Measurements from ENCODE around the gene LOXHD1.
A peak's percentile ranks its signal among the peaks of the same experiment; 100 is the strongest.

The LOXHD1 gene

DNA sequence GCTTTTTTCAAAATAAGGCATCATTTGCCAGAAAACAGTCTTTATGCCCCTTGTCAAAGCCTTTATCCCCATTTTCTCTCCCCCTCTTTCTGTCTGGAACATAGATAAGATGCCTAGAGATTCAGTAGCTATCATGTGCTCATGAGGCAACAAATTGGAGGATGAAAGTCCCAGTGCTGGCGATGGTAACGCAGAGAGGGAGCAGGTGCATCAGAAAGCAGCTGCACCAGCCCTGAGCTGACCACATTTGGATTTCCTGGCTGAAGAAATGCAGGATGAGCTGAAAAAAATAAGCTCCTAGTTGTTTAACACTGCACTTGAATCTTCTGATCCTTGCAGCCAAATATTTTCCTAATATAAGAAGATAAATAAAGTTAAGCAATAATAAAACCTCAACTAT, 48.0 kb downstream of the LOXHD1 start:
- no peak overlapping the region for H3K27ac ChIP-seq (replicated peaks)
- H3K27me3 ChIP-seq (ENCODE audit: insufficient read depth, poor library complexity, severe bottlenecking): peaks cover 17% of the 10 kb centered on the region
- TF ChIP-seq, protein P1, sequence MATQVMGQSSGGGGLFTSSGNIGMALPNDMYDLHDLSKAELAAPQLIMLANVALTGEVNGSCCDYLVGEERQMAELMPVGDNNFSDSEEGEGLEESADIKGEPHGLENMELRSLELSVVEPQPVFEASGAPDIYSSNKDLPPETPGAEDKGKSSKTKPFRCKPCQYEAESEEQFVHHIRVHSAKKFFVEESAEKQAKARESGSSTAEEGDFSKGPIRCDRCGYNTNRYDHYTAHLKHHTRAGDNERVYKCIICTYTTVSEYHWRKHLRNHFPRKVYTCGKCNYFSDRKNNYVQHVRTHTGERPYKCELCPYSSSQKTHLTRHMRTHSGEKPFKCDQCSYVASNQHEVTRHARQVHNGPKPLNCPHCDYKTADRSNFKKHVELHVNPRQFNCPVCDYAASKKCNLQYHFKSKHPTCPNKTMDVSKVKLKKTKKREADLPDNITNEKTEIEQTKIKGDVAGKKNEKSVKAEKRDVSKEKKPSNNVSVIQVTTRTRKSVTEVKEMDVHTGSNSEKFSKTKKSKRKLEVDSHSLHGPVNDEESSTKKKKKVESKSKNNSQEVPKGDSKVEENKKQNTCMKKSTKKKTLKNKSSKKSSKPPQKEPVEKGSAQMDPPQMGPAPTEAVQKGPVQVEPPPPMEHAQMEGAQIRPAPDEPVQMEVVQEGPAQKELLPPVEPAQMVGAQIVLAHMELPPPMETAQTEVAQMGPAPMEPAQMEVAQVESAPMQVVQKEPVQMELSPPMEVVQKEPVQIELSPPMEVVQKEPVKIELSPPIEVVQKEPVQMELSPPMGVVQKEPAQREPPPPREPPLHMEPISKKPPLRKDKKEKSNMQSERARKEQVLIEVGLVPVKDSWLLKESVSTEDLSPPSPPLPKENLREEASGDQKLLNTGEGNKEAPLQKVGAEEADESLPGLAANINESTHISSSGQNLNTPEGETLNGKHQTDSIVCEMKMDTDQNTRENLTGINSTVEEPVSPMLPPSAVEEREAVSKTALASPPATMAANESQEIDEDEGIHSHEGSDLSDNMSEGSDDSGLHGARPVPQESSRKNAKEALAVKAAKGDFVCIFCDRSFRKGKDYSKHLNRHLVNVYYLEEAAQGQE (IDR thresholded peaks at IDR 0.05; ENCODE audit: insufficient replicate concordance, low read depth): no peak
- TF ChIP-seq POLR2AphosphoS5 (IDR thresholded peaks at IDR 0.05; ENCODE audit: low read depth) (no peak), GABPA (IDR thresholded peaks at IDR 0.05; ENCODE audit: low read depth) (no peak), SPI1 (IDR thresholded peaks at IDR 0.05; ENCODE audit: borderline replicate concordance, low read depth) (no peak)
- TF ChIP-seq, protein P2, sequence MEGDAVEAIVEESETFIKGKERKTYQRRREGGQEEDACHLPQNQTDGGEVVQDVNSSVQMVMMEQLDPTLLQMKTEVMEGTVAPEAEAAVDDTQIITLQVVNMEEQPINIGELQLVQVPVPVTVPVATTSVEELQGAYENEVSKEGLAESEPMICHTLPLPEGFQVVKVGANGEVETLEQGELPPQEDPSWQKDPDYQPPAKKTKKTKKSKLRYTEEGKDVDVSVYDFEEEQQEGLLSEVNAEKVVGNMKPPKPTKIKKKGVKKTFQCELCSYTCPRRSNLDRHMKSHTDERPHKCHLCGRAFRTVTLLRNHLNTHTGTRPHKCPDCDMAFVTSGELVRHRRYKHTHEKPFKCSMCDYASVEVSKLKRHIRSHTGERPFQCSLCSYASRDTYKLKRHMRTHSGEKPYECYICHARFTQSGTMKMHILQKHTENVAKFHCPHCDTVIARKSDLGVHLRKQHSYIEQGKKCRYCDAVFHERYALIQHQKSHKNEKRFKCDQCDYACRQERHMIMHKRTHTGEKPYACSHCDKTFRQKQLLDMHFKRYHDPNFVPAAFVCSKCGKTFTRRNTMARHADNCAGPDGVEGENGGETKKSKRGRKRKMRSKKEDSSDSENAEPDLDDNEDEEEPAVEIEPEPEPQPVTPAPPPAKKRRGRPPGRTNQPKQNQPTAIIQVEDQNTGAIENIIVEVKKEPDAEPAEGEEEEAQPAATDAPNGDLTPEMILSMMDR (IDR thresholded peaks at IDR 0.05; ENCODE audit: insufficient read depth, low read length): no peak
- no peak for DNase-seq (ENCODE audit: low read depth in 1 of 2, low spot score in 1 of 2)
- no peak overlapping the region for H3K4me3 ChIP-seq (replicated peaks; ENCODE audit: insufficient read depth, low read length)

DNA sequence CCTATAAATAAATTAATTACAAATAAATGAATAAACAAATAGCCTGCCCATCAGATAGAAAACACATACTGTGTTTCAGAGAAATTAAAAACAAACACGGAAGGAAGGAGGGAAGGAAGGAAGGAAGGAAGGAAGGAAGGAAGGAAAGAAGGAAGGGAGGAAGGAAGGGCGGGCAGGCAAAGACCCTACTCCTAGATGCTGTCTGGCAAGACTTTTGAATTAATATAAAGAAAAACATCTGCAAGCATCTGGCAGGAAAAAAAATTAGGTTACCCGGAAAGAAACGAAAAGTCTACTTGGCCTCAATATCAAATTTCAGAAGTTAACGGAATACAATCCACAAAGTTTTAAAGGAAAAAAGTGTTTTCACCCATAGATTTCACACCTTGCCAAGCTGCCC, 49.1 kb downstream of the LOXHD1 start:
- no peak overlapping the region for H3K4me3 ChIP-seq (replicated peaks; ENCODE audit: insufficient read depth, low read length)
- DNase-seq (ENCODE audit: low read depth in 1 of 2, low spot score in 1 of 2): no peak
- H3K27ac ChIP-seq (replicated peaks): no peak overlapping the region
- peaks cover 17% of the 10 kb centered on the region for H3K27me3 ChIP-seq (ENCODE audit: insufficient read depth, poor library complexity, severe bottlenecking)
- TF ChIP-seq, protein P1 (IDR thresholded peaks at IDR 0.05; ENCODE audit: insufficient replicate concordance, low read depth): no peak
- TF ChIP-seq, protein P2 (IDR thresholded peaks at IDR 0.05; ENCODE audit: insufficient read depth, low read length): no peak
- TF ChIP-seq GABPA (IDR thresholded peaks at IDR 0.05; ENCODE audit: low read depth) (no peak), POLR2AphosphoS5 (IDR thresholded peaks at IDR 0.05; ENCODE audit: low read depth) (no peak), SPI1 (IDR thresholded peaks at IDR 0.05; ENCODE audit: borderline replicate concordance, low read depth) (no peak)

DNA sequence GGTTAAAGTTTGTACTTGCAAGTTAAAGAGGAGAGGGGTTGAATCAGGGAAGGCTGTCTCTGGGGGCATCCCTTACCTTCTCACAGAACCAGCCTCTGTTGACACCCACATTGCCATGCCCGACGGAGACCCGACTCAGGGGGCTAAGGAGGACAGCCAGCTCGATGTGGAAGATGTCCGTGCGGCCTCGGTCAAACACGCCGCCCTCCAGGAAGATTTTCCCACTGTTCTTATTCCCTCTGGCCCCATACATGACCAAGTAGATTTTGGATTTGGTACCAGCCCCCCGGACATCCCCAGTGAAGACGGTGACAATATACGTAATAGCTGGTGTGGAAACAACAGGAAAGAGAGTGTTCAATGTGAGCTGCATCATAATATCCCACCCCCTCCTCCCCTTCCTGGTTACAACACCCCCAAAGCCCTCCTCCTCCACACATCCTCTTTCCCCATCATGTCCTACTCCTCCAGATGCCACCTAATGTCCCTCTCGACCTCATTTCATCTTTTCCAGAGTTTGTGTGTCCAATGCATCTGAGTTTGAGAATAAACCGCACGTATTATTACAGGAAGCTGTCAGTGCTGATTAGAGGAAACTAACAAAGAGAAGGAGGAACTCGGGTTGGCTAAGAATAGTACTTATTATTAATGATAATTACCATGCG, 55.7 kb downstream of the LOXHD1 start:
- Histone ChIP-seq H3K27me3 (ENCODE audit: insufficient read depth, poor library complexity, severe bottlenecking) (peaks cover 10% of the 10 kb centered on the region), H3K27ac (replicated peaks) (no peak overlapping the region)

More for the DNA sequence above, 55.7 kb downstream of the LOXHD1 start:
- TF ChIP-seq, protein P1 (IDR thresholded peaks at IDR 0.05; ENCODE audit: insufficient replicate concordance, low read depth): no peak
- peak; percentile 24; the same call in 1 of the 2 replicates for TF ChIP-seq POLR2AphosphoS5 (IDR thresholded peaks at IDR 0.05; ENCODE audit: low read depth)
- TF ChIP-seq GABPA (IDR thresholded peaks at IDR 0.05; ENCODE audit: low read depth): no peak
- 0 out of 2 replicates have a peak, but pooled peaks have one; percentile 9 for TF ChIP-seq SPI1 (IDR thresholded peaks at IDR 0.05; ENCODE audit: borderline replicate concordance, low read depth)
- TF ChIP-seq, protein P2 (IDR thresholded peaks at IDR 0.05; ENCODE audit: insufficient read depth, low read length): no peak
- peak overlapping the region; percentile 32 for H3K4me3 ChIP-seq (replicated peaks; ENCODE audit: insufficient read depth, low read length)
- DNase-seq (ENCODE audit: low read depth in 1 of 2, low spot score in 1 of 2): peak; percentile 26 to 84
